WERI-Rb-1 (cell line): Measurements from ENCODE around the gene MICAL3.
"Not testable (repeated sequence)": the region's sequence is repeated elsewhere in the genome, so short reads cannot be mapped to it uniquely, and the experiment has no call there.

Experiments
- DNase-seq: peaks from one replicate; pipeline ENCODE4 v3.0.0-alpha.2; 2020
- H3K27ac ChIP-seq: fragments of 250-450 bp; sonication (Bioruptor Pico); 2 replicates; pipeline ENCODE4 v1.5.1; 2020; ENCODE audit warnings: mild to moderate bottlenecking, moderate library complexity
- H3K27me3 ChIP-seq: fragments of 250-450 bp; sonication (Bioruptor Pico); 2 replicates; pipeline ENCODE4 v1.5.1; 2021; ENCODE audit warnings: mild to moderate bottlenecking, low read depth, moderate library complexity; ENCODE audit not compliant: insufficient read depth, severe bottlenecking
- H3K36me3 ChIP-seq: fragments of 250-450 bp; sonication (Bioruptor Pico); 2 replicates; pipeline ENCODE4 v1.5.1; 2020; ENCODE audit warnings: mild to moderate bottlenecking, moderate library complexity
- H3K4me3 ChIP-seq: 2 replicates; pipeline ENCODE4 v1.5.1; 2011; ENCODE audit warnings: low read depth, mild to moderate bottlenecking, control low read depth, low read length
- H3K9me3 ChIP-seq: fragments of 250-450 bp; sonication (Bioruptor Pico); 2 replicates; pipeline ENCODE4 v1.5.1; 2021; ENCODE audit warnings: mild to moderate bottlenecking, moderate library complexity; ENCODE audit not compliant: severe bottlenecking
- TF ChIP-seq, protein P1 (sequence below): IDR thresholded peaks from 2 replicates; pipeline ENCODE4 v1.5.1; 2011; ENCODE audit warnings: low read depth, mild to moderate bottlenecking, control low read depth, inconsistent platforms, low read length

Gene MICAL3

DNA sequence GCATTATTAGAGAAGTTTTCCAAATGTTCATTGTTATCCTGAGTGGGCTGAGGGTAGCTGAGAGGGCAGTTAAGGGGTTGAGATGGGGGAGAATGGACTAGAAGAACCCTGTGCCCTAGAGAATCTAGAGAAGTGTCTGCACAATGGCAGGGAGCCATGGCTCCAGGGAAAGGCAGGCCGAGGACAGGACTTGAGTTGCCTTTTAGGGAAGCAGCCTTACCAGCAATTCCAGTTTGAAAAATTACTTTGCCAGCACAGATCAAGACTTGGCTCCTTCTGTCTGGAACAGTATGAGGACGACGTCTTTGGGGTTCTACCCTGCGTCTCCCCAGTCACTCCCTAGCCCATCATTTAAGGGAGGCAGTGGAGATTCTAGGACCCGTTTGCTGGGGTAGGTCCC lies 25.7 kb upstream of the MICAL3 start:
- TF ChIP-seq, protein P1, sequence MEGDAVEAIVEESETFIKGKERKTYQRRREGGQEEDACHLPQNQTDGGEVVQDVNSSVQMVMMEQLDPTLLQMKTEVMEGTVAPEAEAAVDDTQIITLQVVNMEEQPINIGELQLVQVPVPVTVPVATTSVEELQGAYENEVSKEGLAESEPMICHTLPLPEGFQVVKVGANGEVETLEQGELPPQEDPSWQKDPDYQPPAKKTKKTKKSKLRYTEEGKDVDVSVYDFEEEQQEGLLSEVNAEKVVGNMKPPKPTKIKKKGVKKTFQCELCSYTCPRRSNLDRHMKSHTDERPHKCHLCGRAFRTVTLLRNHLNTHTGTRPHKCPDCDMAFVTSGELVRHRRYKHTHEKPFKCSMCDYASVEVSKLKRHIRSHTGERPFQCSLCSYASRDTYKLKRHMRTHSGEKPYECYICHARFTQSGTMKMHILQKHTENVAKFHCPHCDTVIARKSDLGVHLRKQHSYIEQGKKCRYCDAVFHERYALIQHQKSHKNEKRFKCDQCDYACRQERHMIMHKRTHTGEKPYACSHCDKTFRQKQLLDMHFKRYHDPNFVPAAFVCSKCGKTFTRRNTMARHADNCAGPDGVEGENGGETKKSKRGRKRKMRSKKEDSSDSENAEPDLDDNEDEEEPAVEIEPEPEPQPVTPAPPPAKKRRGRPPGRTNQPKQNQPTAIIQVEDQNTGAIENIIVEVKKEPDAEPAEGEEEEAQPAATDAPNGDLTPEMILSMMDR = no peak
- H3K4me3 ChIP-seq = no peak overlapping the region
- no peaks in the 10 kb centered on the region for H3K27me3 ChIP-seq
- no peaks in the 10 kb centered on the region for H3K9me3 ChIP-seq
- DNase-seq = no peak
- H3K36me3 ChIP-seq = no peaks in the 10 kb centered on the region
- H3K27ac ChIP-seq = no peak overlapping the region

- Histone ChIP-seq H3K36me3 (no peaks in the 10 kb centered on the region), H3K27ac (no peak overlapping the region), H3K27me3 (no peaks in the 10 kb centered on the region), H3K9me3 (no peaks in the 10 kb centered on the region), H3K4me3 (no peak overlapping the region)
- TF ChIP-seq, protein P1 = no peak
- DNase-seq = no peak
Observed at GRCh38 chr22:18048441-18048898, 24.1 kb upstream of the MICAL3 start.

GRCh38 chr22:18048041-18048440 lies 23.7 kb upstream of the MICAL3 start:
- Histone ChIP-seq H3K27me3 (no peaks in the 10 kb centered on the region), H3K36me3 (no peaks in the 10 kb centered on the region), H3K9me3 (no peaks in the 10 kb centered on the region), H3K4me3 (no peak overlapping the region), H3K27ac (no peak overlapping the region)
- TF ChIP-seq, protein P1 = no peak
- DNase-seq = no peak

GRCh38 chr22:18045794-18046193 lies 21.4 kb upstream of the MICAL3 start:
- Histone ChIP-seq H3K27me3 (no peaks in the 10 kb centered on the region), H3K27ac (no peak overlapping the region), H3K4me3 (no peak overlapping the region), H3K36me3 (no peaks in the 10 kb centered on the region), H3K9me3 (no peaks in the 10 kb centered on the region)
- TF ChIP-seq, protein P1 = no peak
- DNase-seq = no peak

GRCh38 chr22:18044548-18045271 lies 20.3 kb upstream of the MICAL3 start:
- TF ChIP-seq, protein P1 = no peak
- Histone ChIP-seq H3K36me3 (no peaks in the 10 kb centered on the region), H3K27me3 (no peaks in the 10 kb centered on the region), H3K27ac (no peak overlapping the region), H3K9me3 (no peaks in the 10 kb centered on the region), H3K4me3 (no peak overlapping the region)
- no peak for DNase-seq

DNA sequence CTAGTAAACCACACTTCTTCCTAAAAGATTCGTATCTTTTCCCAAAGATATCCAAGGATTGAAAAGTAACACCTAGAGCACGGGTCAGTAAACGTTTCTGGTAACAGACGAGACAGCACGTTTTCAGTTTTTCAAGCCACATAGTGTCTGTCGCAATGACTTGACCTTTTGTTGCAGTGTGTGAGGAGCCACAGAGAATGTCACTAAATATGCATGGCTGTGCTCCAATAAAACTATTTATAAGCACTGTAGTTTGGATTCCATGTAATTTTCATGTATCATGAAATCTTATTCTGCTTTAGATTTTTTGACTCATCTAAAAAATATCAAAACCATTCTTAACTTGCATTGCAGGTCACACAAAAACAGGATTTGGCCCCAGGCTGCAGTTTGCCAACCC lies 18.3 kb upstream of the MICAL3 start:
- Histone ChIP-seq H3K27ac (no peak overlapping the region), H3K36me3 (no peaks in the 10 kb centered on the region), H3K4me3 (no peak overlapping the region), H3K27me3 (no peaks in the 10 kb centered on the region), H3K9me3 (no peaks in the 10 kb centered on the region)
- TF ChIP-seq, protein P1 = no peak
- no peak for DNase-seq

DNA sequence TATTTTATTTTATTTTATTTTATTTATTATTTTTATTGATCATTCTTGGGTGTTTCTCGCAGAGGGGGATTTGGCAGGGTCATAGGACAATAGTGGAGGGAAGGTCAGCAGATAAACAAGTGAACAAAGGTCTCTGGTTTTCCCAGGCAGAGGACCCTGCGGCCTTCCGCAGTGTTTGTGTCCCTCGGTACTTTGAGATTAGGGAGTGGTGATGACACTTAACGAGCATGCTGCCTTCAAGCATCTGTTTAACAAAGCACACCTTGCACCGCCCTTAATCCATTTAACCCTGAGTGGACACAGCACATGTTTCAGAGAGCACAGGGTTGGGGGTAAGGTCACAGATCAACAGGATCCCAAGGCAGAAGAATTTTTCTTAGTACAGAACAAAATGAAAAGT lies 16.5 kb upstream of the MICAL3 start:
- not testable (repeated sequence) for DNase-seq, H3K36me3 ChIP-seq, H3K4me3 ChIP-seq, H3K9me3 ChIP-seq, H3K27me3 ChIP-seq, H3K27ac ChIP-seq
